ENCODE measurements around the gene TOP3B. TPM values are rescaled to one million over a fixed set of nuclear protein-coding genes. Genes with fewer than 3 reads are reported as not detected.

TOP3B gene
- total and polyA plus RNA-seq, 9 of the 15 experiments (the other 6 are each of a cell fraction or from before 2014, with no cell fraction given), result 3.0 to 188 (median 112) TPM

GRCh38 chr22:21967693-21968271 lies 14.8 kb downstream of the TOP3B start (continued):
- TF ChIP-seq ZNF766 (CRISPR knock-in tag; conservative IDR thresholded peaks at IDR 0.05) (no peak), MBD1 (CRISPR knock-in tag; IDR thresholded peaks at IDR 0.05) (no peak), GATAD2A (IDR thresholded peaks at IDR 0.05) (no peak), U2AF2 (optimal IDR thresholded peaks at IDR 0.05; ENCODE audit: low read depth, low read length) (no peak), USF1 (CRISPR knock-in tag; IDR thresholded peaks at IDR 0.05) (peak; percentile 41; the same call in 1 of the 2 replicates), MXI1 (IDR thresholded peaks at IDR 0.05; ENCODE audit: low read depth, low read length) (no peak), EHMT2 (IDR thresholded peaks at IDR 0.05) (no peak), ZNF75A (CRISPR knock-in tag; IDR thresholded peaks at IDR 0.05) (no peak), ZC3H11A (IDR thresholded peaks at IDR 0.05; ENCODE audit: low read depth, low read length) (no peak), RUNX1 (IDR thresholded peaks at IDR 0.05; ENCODE audit: low read depth) (no peak), SMARCE1 (IDR thresholded peaks at IDR 0.05) (no peak), THAP12 (CRISPR knock-in tag; IDR thresholded peaks at IDR 0.05) (peak; percentile 74), TAF15 (IDR thresholded peaks at IDR 0.05; ENCODE audit: low read depth, low read length) (0 out of 2 replicates have a peak, but pooled peaks have one; percentile 81), DIDO1 (tag; IDR thresholded peaks at IDR 0.05; ENCODE audit: low read depth) (no peak), RBM14 (IDR thresholded peaks at IDR 0.05; ENCODE audit: borderline replicate concordance, insufficient read depth, low read depth, low read length) (no peak), RBBP5 (IDR thresholded peaks at IDR 0.05; ENCODE audit: borderline replicate concordance, insufficient read depth, low read length, poor library complexity, severe bottlenecking) (peak; percentile 36), POLR2A (conservative IDR thresholded peaks at IDR 0.05) (peak; percentile 61), ZNF445 (CRISPR knock-in tag; IDR thresholded peaks at IDR 0.05; ENCODE audit: low read depth) (no peak), MAFG (tag; conservative IDR thresholded peaks at IDR 0.05) (no peak), HDAC1 (IDR thresholded peaks at IDR 0.05) (no peak), RAD21 (CRISPR knock-in tag; conservative IDR thresholded peaks at IDR 0.05 in 1 of 2, IDR thresholded peaks at IDR 0.05 in 1 of 2) (no peak), U2AF1 (optimal IDR thresholded peaks at IDR 0.05; ENCODE audit: low read depth, low read length) (no peak), PURB (CRISPR knock-in tag; IDR thresholded peaks at IDR 0.05; ENCODE audit: low read depth) (peak; percentile 82; the same call in 1 of the 2 replicates), FOXP1 (CRISPR knock-in tag; IDR thresholded peaks at IDR 0.05) (no peak), ZNF282 (CRISPR knock-in tag; IDR thresholded peaks at IDR 0.05) (0 out of 2 replicates have a peak, but pooled peaks have one; percentile 18), ZNF263 (CRISPR knock-in tag; IDR thresholded peaks at IDR 0.05; ENCODE audit: borderline replicate concordance) (no peak), MAFF (IDR thresholded peaks at IDR 0.05; ENCODE audit: low read length) (no peak)
